Activated CD4-positive, alpha-beta T cell treated with anti-CD3 and anti-CD28 coated beads, Interleukin-2, Interleukin-6, amounts not matched to agents 100 ng/mL and 50 ng/mL, durations not matched to agents 16 hours and 8 hours (primary cell): ENCODE results near the gene ZHX3.
"Not testable (repeated sequence)": the region's sequence is repeated elsewhere in the genome, so short reads cannot be mapped to it uniquely, and the experiment has no call there.

Source experiments
- DNase-seq: peaks from one replicate; pipeline ENCODE4 v3.0.0-alpha.2; 2020

The ZHX3 gene

DNA sequence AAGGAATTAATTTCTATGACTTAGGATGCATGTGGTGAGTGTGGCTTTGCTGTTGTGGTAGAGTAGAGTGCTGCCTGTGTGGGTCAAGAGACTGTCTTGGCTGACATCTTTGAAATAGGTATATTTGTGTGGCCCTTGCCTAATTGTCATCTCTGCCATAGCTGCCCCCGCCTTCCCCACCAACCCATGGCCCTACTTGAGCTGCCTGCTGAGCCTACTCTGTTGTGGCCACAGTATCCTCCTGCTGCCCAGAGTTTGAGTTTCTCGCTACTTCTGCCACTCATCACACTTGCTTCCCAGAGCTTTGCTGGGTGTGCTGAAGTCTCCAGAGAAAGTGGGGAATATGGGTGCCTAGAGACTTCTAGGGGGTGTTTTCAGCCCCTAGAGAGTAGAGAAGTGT, 172.2 kb downstream of the ZHX3 start:
- DNase-seq, result no peak

DNA sequence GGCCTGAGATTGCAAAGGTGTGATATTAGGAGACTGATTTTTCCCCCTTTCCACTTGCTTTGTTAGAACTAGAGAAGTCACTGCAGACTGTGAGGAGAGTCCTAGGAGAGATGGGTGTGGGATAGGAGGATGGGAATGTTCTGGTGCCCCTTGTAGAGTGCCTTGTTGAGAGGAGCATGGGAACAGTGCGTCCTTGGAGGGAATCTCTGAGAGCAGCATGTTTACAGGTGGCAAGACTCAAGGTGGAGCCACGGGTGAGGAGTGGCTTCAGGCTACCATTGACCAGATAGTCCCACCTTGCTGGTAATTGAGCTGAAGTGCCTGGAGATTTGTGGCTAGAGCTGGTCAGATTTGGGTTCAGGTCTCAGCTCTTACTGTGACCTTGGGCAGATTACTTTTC, 174.2 kb downstream of the ZHX3 start:
- DNase-seq, result no peak

DNA sequence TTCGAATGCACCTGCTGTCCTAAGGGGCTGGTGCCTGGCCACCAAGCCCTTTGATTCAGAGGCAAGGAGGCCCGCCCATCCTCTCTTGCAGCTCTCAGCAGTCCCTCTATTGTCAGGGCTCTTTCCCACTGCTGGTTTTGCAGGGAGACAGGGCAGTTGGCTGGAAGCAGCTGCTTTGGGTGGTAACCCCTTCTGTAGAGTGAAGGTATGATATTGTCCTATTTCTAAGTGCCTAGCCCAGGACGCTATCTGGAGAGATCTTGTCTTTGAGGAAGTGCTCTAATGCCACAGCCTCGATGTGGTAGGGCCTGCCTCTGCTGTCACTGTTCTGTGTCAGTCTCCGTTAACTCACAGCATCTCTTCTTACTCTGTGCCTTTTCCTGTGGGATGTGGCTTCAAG, 174.6 kb downstream of the ZHX3 start:
- peak; percentile 74 for DNase-seq

DNA sequence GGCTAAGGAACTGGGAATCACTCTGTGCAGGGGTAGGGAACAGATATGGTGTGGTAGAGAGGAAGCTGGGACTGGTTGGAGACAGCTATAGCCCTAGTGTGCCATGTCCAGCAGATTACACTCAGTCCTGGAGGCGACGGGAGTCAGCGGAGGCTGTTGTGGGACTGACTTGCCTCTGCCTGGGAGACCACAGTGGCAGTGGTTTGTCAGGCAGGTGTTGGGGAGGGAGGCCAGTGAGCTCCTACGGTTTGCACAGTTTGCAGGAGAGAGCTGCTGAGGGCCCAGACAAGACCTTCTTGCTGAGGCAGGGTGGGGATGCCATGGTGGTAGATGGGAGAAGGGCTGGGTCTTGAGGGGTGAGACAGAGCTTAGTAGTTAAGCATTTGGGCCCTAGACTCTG, 175.3 kb downstream of the ZHX3 start:
- peak; percentile 31 for DNase-seq

DNA sequence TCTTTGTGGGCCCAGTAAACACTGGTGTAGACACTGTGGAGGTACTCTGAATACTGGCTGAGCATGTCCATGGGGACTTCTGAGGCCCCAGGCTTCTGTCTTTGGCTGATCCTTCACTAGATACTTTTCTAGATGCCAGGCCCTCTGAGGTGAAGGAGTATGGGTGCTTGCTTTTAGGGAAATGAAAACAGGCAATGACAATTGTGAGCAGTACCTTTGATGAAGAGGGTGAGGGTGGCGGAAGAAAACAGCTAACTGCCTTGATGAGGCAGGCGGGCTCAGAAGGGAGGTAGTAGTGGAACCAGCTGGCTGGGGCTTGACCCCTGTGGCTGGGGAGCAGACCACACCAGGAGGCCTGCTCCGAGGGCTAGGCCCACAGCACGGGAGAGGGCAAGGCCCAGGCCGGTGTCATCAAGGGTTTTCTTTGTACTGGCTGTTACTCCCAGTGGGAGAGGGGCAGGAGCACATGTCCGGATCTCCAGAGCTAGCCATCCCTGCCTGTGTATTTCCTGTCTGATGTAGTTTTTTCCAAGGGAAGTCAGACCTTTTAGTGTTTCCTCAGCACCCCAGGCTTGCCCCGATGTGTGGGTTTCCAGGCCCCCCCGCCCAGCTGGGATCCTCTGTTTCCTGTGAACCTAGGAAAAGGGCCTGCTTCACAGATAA, 176.2 kb downstream of the ZHX3 start:
- DNase-seq, result no peak

DNA sequence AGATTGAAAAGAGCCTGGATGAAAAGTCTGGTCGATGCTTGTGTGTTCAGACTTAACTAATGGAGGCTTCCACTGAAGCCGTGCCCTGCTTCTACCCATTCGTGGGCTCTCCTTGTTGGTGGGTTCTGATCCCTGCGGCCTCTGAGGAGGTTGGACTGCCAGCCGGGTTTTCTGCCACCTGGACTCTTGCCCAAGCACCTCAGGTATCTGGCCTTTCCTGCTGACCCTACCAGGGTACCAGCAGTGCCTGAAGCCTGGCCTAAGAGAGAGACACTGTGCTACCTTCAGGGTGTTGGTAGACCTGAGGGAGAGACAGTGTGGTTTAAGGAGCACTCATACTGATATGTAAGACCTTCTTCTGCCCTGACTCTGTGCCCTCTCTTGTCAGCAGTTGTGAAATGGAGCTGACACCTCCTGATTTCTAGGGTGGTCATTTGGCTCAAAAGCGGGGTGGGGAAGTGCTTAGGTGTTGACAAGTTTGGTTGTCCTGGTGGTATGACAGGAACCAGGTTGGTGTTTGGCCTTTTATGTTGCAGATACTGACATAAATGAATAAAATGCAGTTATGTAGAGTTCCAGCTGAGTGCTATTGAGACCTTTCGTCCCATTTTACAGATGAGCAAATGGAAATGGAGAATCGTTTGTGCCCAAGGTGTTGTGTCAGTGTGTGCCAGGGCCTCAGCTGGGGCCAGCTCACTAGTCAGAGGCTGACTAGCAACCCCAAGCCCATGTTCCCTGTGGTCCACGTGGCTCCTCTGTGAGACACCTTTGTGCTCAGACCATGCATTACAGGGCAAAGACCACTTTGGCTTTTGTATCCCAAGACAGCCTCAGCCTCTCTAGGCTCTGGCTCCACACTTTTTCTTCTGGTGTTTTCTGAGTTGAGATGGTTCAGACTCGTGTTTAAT, 177.1 kb downstream of the ZHX3 start:
- DNase-seq, result peak; percentile 40

DNA sequence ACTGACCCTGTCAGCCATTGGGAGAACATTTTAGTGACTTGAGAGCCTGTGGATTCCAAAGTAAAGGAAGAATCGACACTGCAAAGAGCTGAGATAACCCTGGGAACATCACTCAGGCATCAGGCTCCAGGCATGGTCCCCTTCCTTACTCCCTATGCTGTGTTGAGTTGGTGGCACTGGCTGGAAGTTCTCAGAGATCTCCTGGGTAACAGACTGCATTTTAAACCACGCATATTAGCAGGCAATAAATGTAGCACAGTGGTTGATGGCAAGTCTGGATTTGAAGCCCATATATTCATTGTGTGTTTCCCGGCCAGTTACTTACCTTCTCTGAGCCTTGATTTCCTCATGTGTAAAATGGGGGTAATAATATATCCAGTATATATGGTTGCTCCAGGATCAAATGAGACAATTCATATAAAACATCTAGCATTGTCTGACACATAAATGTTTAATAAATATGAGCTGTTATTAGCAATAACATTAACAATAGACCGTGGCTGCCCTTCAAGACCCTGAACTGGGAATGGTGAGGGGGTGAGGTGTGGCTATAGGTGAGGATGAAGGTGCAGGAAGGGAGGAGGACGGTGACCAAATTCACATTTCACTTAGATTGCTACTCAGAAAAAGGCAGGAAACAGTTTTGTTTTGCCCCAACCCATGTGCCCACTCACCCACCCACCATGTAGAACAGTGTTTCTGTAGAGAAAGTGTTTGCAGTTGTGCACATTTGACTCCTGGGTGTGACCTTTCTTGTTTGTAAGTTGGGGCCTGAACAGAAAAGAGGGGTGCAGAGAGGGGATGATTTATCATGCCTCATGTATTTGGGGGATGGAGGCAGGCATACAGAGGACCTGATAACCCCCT, 178.1 kb downstream of the ZHX3 start:
- peak; percentile 38 for DNase-seq

DNA sequence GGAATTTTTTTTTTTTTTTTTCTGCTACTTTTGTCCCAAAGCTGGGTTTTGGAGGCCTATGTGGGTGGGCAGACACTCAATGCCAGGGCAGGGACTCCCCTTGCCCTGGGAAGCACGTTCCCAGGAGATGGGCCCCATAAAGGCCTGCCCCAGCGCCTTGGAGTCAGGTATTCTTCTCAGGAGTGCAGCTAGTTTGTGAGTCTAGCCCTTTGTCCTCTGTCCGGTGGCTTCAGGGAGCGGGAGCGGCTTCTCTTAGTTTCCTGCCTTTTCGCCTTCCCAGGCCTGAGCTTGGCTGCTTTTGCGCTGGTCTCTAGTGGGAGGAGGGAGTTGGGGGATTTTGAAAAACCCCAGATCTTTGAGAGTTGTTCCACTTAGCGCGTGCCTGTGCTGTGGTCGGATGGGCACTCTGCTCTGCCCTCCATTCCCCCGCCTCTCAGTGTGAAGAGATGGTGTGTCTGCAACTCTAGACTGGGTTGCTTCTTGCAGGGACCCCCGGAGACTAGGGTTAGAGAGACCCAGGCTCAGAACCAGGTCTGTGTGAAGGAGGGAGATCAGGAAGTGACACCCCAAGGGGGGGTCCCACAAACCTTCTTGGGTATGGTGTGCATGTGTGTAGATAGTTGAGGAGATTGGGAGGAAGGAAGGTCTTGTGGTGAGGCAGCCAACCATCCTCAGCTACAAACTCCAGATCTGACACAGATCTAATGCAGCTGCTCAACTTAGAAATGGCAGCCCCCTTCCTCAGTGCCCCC, 178.9 kb downstream of the ZHX3 start:
- peak; percentile 74 for DNase-seq

DNA sequence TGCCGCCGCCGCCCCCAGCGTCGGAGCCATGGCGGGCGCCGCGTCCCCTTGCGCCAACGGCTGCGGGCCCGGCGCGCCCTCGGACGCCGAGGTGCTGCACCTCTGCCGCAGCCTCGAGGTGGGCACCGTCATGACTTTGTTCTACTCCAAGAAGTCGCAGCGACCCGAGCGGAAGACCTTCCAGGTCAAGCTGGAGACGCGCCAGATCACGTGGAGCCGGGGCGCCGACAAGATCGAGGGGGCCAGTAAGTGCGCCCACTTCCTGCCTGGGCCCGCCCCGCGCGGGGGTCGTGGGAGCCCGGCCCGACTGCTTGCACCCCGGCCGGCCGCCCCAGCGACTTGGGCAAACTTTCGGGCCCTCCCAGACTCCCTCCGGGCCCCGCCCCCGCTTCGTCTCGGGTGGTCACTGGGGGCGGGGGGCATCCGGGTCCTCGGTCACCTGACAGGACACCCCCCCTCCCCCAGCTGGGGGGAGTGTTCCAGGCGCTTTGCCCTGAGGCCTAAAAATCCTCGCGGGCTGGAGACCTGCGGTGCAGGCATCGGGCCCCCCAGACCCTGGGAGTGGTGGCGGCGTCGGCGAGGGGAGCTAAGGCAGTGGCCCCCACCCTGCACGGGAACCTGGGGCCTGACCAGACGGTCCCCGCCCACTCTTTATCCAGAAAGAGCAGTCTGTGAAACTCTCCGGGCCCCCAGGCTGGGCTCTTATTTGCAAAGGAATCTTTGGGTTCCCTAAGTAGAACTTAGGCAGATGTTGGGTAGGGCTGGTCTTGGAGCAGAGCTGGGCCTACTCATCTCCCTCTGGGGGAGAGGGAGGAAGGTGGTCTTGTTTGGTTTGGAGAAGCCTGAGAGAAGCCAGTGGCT, 179.7 kb downstream of the ZHX3 start:
- peak; percentile 67 for DNase-seq

DNA sequence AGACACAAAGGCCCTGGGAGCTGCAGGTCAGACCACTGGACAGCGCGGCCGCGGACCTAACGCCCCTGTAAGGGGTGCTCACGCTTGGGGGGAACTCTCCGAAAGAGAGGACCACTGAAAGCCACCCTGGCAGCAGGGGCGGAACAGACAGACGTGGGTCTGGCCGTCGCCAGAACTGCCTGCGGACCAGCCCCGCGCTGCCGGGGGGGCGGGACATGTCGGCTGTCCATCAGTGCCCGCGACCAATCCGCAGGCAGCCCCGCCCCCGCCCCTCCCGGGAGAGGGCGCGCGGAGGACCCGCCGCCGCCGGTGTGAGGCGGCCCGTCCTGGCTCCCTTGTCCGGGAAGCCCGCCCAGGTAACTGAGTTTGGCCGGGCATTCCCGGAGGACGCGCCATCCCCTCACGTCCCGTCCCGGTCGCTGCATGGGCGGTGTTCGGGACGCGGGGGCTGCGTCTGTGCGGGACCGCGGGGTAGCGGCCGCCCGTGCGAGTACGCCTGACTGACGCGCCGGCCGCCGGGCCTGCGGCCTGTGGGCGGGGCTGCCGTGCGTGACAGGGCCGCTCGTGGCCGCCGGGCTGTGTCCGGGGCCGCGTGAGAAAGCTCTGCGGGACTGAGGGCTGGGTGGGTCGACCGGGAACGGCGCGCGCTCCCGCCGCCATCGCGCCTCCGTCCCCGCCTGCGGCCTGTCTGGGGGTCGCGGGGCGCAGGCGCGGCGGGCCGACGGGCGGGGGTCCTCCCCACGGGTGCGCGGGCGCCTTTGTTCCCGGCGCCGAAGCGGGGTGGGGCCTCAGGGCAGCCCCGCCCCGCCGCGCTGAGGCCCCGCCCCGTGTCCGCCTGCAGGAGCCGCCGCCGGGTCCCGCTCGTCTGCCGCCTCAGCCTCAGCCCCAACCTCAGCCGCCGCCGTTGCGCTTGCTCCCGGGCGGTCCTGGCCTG, 180.6 kb downstream of the ZHX3 start, which contains the start of gene PLCG1:
TSS of gene PLCG1 (plus strand) at position 864 of the 934 bp plus-strand sequence. CDS start 99 bp downstream, outside the sequence.
- DNase-seq, result peak; percentile 90

DNA sequence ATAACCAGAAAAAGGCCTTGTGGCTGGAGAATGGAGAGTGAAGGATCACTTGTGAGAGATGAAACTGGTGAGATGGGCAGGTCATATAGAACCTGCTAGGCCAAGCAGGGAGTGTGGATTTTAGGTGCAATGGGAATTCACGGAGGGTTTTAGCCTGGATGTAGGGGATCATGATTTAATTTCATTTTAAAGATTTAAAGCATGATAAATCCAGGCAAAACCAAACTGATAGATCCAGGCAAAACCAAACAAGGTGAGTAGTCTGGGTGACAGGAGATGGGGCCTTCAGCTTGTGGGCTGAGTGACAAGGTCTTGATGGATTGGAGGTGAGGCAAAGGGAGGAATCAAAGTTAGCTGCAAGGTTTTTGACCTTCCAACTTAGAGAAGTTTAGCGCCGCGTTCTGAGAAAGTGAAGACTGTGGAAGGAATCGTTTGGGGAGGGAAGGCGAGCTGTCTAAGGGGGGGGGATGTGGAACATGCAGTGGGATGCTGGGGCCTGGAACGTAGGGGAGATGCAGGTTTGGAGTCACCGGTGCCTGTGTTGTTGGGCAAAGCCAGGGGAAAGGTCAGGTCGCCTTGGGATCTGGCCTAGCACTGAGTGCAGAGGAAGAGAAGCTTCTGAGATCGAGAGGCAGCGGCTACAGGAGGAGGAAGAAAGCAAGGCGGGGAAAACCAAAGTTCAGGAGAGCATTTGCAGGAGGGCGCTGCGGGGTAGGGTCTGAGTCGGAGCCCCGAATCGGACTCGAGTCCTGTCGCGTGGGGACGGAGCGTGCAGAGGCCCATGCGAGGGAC, 181.4 kb downstream of the ZHX3 start:
- DNase-seq, result no peak

DNA sequence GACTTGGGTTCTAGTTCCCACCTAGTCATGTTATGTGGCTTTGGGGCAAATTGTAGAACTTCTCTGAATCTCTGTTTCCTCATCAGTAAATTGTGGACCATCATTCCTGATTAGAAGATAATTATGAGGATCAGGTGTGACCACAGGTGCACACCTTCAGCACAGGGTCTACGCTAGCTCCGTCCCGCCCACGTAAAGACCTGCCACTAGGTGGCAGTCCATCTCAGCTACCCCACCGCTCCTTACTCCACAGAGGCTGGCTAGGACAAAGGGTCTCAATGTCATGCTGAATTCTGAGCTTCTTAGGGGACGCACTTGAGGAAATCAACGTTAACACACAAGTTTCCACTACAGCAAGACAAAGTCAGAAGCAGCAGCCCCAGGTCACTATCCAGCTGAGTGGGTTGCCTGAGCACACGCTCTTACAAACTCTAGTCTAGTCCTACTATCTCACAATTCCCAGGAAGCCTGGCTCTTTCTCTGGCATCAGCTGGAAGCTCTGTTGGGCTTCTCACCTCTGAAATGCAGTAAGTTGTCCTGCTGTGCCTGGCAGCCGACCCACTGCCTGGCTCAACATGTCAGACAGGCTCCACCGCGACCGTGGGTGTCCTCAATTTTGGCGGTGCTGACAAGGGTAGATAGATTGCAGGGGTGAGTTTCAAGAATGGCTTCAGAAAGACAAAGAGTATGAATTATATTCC, 182.2 kb downstream of the ZHX3 start:
- peak; percentile 76 for DNase-seq

DNA sequence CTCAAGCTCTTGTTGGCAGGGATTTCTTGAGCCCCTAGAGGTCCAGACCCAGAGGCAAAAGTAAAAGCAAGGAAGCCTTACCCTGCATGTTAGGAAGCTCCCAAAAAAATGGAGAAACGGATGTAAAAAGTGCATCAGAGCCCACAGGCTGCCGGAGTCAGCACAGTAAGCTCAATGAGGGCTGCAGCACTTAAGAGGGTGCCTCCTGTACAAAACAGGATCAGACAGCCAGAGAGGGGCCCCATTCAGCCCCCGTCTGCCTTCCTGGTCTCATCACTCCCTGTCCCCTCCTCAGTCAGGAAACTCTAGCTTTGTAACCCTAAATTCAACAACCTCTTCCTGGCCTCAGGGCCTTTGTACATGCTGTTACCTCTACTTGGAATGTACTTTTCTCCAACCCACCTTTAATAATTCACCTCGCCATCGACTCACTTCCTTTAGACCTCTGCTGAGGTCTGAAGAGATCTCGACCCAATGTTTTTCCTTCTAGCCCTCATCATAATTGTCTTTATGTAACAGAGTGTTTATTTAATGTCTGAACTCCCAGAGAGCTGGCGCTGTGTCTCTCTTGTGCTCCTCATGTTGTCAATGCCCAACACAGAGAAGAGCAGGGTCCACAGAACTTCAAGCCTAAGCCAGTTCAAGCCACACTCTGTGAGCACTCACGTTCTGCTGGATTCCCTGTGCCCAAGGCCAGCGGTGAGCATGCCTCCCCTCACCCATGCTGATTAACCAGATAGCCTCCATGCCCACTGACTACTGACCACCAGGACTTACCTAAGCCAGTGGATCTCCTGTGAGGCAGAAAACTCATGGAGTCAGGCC, 183.0 kb downstream of the ZHX3 start:
- DNase-seq, result no peak

DNA sequence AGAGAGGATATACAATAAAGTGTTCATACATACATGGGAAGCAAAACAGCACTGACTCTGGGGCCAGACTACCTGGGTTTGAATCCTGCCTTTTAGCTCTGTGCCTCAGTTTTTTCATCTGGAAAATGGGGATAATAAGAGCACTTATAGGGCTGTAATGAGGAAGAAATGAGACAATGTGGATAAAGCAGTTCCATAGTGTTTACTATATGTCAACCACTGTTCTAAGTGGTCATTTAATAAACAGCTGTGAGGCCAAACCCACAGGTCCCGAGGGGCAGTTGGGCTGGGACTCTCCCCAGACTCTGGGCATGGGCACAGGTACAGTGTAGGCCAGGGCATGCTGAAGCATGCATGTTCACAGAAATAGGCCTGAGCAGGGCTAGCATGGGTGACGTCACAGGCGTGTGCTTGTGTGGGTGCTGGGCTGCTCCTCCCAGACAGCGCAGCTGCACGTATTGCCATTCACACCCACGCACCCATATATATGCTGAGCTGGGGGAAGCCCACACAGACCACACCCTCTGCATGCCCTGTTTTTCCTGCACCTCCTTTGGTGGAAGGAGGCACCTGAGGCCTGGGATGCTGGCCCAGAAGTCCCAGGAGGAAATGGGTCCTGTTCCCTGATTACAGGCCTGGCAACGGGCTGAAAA, 183.7 kb downstream of the ZHX3 start:
- peak; percentile 59 for DNase-seq

DNA sequence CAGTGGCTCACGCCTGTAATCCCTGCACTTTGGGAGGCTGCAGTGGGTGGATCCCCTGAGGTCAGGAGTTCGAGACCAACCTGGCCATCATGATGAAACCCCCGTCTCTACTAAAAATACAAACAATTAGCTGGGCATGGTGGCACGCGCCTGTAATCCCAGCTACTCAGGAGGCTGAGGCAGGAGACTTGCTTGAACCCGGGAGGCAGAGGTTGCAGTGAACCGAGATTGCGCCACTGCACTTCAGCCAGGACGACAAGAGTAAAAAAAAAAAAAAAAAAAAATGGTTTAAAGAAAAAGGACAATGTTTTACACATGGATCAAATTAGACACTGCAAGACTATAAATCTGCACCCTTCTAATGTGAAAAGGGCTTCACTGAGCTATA, 185.1 kb downstream of the ZHX3 start:
- DNase-seq, result not testable (repeated sequence)

DNA sequence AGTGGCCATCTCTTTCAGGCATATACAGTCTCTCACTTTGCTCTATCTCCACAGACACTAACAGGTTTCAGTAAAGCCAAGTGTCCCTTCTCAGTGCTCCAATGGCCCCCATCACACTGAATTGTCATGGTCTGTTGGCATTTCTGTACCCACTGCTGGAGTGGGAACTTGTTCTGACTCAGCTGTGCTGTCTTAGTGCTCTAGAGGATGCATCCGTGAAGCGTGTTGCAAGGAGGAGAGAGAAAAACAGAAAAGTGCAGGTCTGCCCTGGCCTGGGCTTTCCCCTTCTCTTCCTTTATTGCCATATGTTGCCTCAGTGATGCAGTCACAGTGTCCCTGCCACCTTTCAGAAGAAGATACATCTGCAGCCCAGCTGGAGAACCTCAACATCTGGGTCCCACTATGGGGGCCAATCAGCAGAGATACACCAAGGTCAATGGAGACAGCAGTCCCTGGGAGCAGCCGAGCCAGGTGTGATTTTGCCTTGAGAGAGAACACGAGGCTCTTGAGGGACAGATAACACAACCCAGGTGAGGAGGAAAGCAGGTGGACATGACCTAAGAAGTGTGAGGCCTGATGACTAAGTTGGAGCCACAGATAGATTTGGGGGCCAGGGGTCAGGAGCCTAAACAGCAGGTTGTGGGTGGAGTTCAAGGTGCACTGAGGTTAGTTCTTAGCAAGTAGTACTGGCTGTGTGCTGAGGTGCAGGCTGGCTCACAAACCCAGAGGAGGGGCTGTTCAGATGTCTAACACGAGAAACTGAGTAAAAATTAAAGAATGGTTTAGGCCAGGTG, 185.7 kb downstream of the ZHX3 start:
- no peak for DNase-seq
